Measurements from ENCODE around the gene ATP5PD. TPM values are rescaled to one million over a fixed set of nuclear protein-coding genes. Genes with fewer than 3 reads are reported as not detected.
A peak's percentile ranks its signal among the peaks of the same experiment; 100 is the strongest.

Gene ATP5PD
- total and polyA plus RNA-seq, 2 of the 13 experiments (the other 11 are each of a cell fraction or from before 2014, with no cell fraction given), result 158 to 428 TPM

DNA sequence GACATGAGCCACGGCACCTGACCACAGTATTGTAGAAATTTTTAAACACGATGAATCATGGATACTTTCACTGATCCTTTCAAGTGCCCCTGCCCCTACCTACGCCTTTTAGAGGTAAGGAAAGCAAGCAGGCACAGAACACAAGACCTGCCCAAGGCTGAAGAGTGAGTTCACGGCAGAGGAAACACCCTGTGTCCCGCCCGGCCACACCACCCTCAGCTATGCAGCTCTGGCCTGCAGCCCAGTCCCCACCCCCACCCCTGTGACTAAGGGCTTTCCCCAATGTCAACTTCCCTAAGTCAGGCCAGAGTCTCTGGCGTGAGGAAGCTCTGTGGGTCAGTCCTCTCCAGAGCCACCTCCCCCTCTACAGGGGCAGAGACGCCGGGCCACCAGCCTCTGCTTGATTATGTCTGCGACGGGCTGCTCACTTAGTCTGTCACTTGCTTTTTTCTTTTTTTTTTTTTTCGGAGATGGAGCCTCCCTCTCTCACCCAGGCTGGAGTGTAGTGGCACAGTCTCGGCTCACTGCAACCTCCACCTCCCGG lies 49.4 kb upstream of the ATP5PD start (continued):
- TF ChIP-seq KMT2B (CRISPR knock-in tag; IDR thresholded peaks at IDR 0.05), result no peak
- TF ChIP-seq, protein P1, sequence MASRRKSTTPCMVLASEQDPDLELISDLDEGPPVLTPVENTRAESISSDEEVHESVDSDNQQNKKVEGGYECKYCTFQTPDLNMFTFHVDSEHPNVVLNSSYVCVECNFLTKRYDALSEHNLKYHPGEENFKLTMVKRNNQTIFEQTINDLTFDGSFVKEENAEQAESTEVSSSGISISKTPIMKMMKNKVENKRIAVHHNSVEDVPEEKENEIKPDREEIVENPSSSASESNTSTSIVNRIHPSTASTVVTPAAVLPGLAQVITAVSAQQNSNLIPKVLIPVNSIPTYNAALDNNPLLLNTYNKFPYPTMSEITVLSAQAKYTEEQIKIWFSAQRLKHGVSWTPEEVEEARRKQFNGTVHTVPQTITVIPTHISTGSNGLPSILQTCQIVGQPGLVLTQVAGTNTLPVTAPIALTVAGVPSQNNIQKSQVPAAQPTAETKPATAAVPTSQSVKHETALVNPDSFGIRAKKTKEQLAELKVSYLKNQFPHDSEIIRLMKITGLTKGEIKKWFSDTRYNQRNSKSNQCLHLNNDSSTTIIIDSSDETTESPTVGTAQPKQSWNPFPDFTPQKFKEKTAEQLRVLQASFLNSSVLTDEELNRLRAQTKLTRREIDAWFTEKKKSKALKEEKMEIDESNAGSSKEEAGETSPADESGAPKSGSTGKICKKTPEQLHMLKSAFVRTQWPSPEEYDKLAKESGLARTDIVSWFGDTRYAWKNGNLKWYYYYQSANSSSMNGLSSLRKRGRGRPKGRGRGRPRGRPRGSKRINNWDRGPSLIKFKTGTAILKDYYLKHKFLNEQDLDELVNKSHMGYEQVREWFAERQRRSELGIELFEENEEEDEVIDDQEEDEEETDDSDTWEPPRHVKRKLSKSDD (CRISPR knock-in tag; IDR thresholded peaks at IDR 0.05; ENCODE audit: low read depth), result no peak
- TF ChIP-seq, protein P2, sequence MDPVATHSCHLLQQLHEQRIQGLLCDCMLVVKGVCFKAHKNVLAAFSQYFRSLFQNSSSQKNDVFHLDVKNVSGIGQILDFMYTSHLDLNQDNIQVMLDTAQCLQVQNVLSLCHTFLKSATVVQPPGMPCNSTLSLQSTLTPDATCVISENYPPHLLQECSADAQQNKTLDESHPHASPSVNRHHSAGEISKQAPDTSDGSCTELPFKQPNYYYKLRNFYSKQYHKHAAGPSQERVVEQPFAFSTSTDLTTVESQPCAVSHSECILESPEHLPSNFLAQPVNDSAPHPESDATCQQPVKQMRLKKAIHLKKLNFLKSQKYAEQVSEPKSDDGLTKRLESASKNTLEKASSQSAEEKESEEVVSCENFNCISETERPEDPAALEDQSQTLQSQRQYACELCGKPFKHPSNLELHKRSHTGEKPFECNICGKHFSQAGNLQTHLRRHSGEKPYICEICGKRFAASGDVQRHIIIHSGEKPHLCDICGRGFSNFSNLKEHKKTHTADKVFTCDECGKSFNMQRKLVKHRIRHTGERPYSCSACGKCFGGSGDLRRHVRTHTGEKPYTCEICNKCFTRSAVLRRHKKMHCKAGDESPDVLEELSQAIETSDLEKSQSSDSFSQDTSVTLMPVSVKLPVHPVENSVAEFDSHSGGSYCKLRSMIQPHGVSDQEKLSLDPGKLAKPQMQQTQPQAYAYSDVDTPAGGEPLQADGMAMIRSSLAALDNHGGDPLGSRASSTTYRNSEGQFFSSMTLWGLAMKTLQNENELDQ (CRISPR knock-in tag; IDR thresholded peaks at IDR 0.05; ENCODE audit: borderline replicate concordance), result no peak
- no peak for TF ChIP-seq ZNF839 (CRISPR knock-in tag; IDR thresholded peaks at IDR 0.05; ENCODE audit: borderline replicate concordance)
- TF ChIP-seq MLLT10 (CRISPR knock-in tag; IDR thresholded peaks at IDR 0.05), result no peak
- TF ChIP-seq HCFC1 (IDR thresholded peaks at IDR 0.05; ENCODE audit: low read depth, low read length), result no peak
- no peak for TF ChIP-seq MAF1 (CRISPR knock-in tag; IDR thresholded peaks at IDR 0.05; ENCODE audit: borderline replicate concordance)
- TF ChIP-seq ZMYM4 (CRISPR knock-in tag; IDR thresholded peaks at IDR 0.05), result no peak
- TF ChIP-seq, protein P3, sequence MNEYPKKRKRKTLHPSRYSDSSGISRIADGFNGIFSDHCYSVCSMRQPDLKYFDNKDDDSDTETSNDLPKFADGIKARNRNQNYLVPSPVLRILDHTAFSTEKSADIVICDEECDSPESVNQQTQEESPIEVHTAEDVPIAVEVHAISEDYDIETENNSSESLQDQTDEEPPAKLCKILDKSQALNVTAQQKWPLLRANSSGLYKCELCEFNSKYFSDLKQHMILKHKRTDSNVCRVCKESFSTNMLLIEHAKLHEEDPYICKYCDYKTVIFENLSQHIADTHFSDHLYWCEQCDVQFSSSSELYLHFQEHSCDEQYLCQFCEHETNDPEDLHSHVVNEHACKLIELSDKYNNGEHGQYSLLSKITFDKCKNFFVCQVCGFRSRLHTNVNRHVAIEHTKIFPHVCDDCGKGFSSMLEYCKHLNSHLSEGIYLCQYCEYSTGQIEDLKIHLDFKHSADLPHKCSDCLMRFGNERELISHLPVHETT (CRISPR knock-in tag; conservative IDR thresholded peaks at IDR 0.05), result no peak
- TF ChIP-seq ZNF383 (CRISPR knock-in tag; IDR thresholded peaks at IDR 0.05; ENCODE audit: borderline replicate concordance), result no peak
- TF ChIP-seq ZBTB44 (CRISPR knock-in tag; IDR thresholded peaks at IDR 0.05), result no peak
- peak; percentile 61; the same call in 1 of the 2 replicates for TF ChIP-seq CBFB (CRISPR knock-in tag; IDR thresholded peaks at IDR 0.05)
- no peak for TF ChIP-seq ZNF660 (CRISPR knock-in tag; IDR thresholded peaks at IDR 0.05; ENCODE audit: borderline replicate concordance, low read depth)
- TF ChIP-seq ZNF788 (CRISPR knock-in tag; IDR thresholded peaks at IDR 0.05; ENCODE audit: borderline replicate concordance), result no peak
- TF ChIP-seq ZNF75D (CRISPR knock-in tag; IDR thresholded peaks at IDR 0.05; ENCODE audit: borderline replicate concordance), result no peak
- TF ChIP-seq ZBTB38 (CRISPR knock-in tag; IDR thresholded peaks at IDR 0.05), result peak; percentile 40; the same call in 1 of the 2 replicates
- TF ChIP-seq ZNF619 (CRISPR knock-in tag; IDR thresholded peaks at IDR 0.05), result no peak
- TF ChIP-seq TSC22D2 (CRISPR knock-in tag; IDR thresholded peaks at IDR 0.05; ENCODE audit: borderline replicate concordance), result no peak
- TF ChIP-seq FOSL1 (CRISPR knock-in tag; IDR thresholded peaks at IDR 0.05; ENCODE audit: borderline replicate concordance), result no peak
- no peak for TF ChIP-seq HDAC6 (IDR thresholded peaks at IDR 0.05; ENCODE audit: low read depth, low read length)
- no peak for TF ChIP-seq HOXA7 (CRISPR knock-in tag; IDR thresholded peaks at IDR 0.05)
- TF ChIP-seq ZNF768 (CRISPR knock-in tag; IDR thresholded peaks at IDR 0.05), result no peak
- TF ChIP-seq CHD4 (IDR thresholded peaks at IDR 0.05; ENCODE audit: borderline replicate concordance, low read length), result no peak
- TF ChIP-seq ZNF614 (CRISPR knock-in tag; IDR thresholded peaks at IDR 0.05; ENCODE audit: borderline replicate concordance), result peak; percentile 61; the same call in 1 of the 2 replicates
